G401 (cell line): ENCODE measurements around the gene TCERG1L. TPM values are rescaled to one million over a fixed set of nuclear protein-coding genes. Genes with fewer than 3 reads are reported as not detected.
A peak's percentile ranks its signal among the peaks of the same experiment; 100 is the strongest.
"Not testable (repeated sequence)": the region's sequence is repeated elsewhere in the genome, so short reads cannot be mapped to it uniquely, and the experiment has no call there.

Experiments used
- DNase-seq: peaks from one replicate; pipeline ENCODE4 v3.0.0-alpha.2; 2015; ENCODE audit warnings: low spot score
- in situ Hi-C: cut with HindIII; loops from 2 replicates; pipeline ENCODE4 v1.10.0; 2016; ENCODE audit warnings: low sequenced_read_pairs, mixed read lengths
- total RNA-seq: library from RNA; depleted of rRNA; stranded (reverse); fragments of >200 nt; shearing (Covaris generic); gene quantifications from 2 replicates; pipeline ENCODE4 v1.2.3, GENCODE V29; 2014

Gene TCERG1L
- total RNA-seq, 1 experiment from 2014 or later = not detected

- in situ Hi-C loops = no loop called here
- no peak for DNase-seq
Observed at GRCh38 chr10:131087464-131088215, 223.9 kb downstream of the TCERG1L start.

DNA sequence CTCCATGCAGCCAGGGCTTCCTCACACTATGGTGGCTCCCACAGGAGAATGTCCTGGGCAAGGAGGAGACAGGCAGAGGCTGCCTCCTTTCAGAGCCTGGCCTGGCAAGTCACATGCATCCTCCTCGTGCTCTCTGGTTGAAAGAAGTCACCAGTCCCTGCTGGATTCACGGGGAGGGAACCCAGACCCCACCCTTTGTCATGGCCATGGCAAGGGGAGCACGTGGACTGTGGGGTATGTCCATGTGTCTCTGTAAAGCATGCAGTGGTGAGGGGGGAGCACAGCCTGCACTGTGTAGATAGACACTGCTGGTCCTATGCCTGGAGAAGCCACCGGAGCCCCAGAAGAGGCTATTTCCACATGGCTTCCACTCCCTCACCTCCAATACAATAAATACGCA, 225.0 kb downstream of the TCERG1L start:
- no peak for DNase-seq
- in situ Hi-C loops = no loop called here

DNA sequence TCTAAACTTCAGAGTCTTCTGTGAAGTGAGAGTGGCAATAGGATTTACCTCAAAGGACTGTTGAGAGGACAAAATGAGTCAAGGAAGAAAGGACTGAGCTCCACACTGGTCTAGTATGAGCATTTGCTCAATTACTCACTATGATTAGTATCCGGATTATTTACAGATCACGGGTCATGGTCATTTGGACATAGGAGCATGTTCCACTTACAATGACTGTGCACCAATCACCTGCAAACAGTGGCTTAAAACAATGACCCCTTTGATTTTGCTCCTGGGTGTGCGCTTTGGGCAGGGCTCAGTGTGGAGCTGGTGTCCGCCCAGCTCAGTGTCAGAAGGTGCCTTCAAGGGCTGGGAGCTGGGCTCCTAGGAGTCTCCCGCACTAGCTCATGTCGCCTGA, 225.4 kb downstream of the TCERG1L start:
- in situ Hi-C loops = no loop called here
- no peak for DNase-seq

DNA sequence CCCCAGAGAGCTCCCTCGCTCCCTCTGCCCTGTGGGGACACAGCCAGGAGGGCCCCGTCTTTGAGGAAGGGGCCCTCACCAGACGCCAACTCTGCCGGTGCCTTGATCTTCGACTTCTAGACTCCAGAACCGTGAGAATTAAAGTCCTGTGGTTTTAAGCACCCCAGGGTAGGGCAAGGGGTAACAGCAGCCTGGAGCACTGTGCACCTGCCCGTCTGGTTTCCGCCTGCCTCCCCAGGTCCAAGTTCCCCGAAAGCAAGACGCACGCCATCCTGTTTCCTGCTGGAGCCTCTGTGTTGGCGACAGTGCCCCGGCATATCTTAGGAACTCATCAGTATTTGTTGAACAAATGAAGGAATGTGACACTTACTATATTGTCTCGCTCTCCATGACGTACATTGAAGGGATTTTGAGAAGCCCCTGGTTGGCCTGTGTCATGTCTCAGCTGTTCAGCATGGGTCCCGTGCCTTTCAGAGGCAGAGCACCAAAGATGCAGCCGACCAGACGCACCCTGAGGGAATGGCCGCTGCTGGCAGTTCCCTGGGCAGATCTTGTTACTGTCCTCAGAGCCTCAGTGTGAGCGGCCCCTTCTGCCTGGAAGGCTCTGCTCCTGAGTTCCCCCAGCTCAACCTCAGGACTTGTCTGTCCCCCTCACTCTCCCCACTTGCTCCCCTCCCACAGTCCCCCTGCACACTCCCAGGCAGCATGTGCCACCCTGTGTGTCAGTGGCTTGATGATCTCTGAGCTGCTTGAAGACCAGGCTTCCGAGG, 226.2 kb downstream of the TCERG1L start:
- DNase-seq = no peak
- in situ Hi-C loops = no loop called here

GRCh38 chr10:131084791-131085090, 226.8 kb downstream of the TCERG1L start:
- in situ Hi-C loops = no loop called here
- no peak for DNase-seq

DNA sequence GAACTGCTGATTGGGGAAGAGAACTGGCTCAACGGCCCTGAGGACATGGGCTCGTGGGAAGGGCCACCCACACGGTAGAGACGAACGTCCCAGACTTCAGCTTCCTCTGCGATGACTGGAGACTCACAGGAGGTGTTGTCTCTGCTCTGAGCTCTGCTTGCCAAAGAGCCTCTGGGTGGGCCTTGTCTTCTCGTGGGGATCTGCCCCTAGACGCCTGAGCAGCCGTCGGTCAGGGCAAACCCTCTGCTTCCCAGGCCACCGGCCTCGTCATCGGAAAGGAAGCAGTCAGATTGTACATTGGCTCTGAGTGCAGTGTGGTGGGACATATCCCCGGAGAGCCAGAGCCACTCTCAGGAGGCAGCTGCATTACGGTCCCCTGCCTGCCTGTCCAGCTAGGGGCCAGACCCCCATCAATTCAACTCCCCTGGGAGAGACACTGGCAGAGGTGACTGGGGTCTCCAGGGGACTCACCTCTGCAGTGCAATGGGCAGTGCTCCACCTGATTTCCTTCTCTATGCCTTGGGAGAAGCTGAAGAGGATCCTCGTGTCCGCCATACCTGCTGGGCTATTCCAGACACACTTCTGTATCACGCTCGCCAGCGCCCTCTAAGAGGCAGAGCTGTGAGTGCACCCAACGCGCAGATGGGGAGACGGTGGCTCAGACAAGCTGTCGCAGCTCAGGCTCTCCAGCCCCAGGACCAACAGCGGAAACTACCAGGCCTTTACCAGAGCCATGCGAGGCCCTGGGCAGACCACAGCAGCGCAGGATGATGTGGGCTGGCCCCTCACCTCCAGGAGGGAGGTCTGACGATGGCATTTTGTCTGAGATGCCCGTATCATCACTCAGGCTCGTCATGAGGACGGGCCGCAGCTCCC, 227.4 kb downstream of the TCERG1L start:
- no peak for DNase-seq
- in situ Hi-C loops = no loop called here

DNA sequence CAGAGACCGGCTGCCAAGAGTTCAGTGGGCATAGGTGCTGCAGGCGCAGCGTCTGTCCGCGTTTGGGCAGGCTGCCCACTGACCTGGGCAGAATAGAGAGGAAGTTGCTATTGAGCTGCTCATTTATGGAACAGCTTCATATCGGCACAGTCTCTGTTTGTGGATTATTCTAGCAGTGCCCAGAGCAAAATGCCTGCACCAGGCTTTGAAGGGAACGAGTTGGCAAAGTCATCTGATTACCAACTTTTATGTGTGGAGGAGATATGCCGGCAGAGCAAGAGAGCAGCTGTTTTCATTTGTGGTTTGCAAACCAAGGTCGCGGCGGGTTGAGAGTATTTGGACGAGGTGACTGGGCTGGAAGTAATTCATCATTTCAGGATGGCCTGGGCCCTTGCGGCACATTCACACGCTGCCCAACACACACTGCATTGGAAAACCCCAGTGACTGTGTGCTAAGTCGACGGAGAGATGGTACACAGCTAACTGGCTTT, 228.5 kb downstream of the TCERG1L start:
- in situ Hi-C loops = no loop called here
- DNase-seq = peak; percentile 58

- in situ Hi-C loops = no loop called here
- DNase-seq = no peak
Observed at GRCh38 chr10:131082201-131082850, 229.2 kb downstream of the TCERG1L start.

GRCh38 chr10:131081786-131082185, 229.7 kb downstream of the TCERG1L start:
- DNase-seq = peak; percentile 23
- in situ Hi-C loops = no loop called here

DNA sequence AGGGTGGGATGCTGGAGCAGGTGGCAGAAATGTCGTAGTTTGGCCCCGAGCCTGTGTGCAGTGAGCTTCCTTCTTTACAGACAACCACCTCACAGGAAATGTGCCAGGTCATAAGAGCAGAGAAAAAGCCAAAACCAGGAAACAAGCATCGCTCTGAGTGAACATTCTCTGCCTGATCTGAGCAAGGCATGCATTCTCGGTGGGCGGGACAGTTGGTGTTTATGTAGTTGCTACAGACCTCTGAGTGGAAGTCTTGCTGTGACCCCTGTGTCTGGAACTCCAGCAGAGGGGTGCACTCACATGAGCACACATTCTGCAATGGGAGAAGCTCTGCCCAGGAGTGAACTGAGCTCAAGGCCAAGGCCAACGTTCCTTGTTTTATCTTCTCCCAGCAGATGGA, 230.1 kb downstream of the TCERG1L start:
- in situ Hi-C loops = no loop called here
- peak; percentile 65 for DNase-seq

- DNase-seq = no peak
- in situ Hi-C loops = no loop called here
Observed at GRCh38 chr10:131080571-131080970, 230.9 kb downstream of the TCERG1L start.

- in situ Hi-C loops = no loop called here
- no peak for DNase-seq
Observed at GRCh38 chr10:131079314-131079713, 232.2 kb downstream of the TCERG1L start.

GRCh38 chr10:131078882-131079280, 232.6 kb downstream of the TCERG1L start:
- in situ Hi-C loops, DNase-seq: not testable (repeated sequence)

GRCh38 chr10:131078131-131078881, 233.2 kb downstream of the TCERG1L start:
- in situ Hi-C loops = no loop called here
- DNase-seq = no peak

GRCh38 chr10:131077724-131078123, 233.8 kb downstream of the TCERG1L start:
- in situ Hi-C loops = no loop called here
- DNase-seq = no peak

DNA sequence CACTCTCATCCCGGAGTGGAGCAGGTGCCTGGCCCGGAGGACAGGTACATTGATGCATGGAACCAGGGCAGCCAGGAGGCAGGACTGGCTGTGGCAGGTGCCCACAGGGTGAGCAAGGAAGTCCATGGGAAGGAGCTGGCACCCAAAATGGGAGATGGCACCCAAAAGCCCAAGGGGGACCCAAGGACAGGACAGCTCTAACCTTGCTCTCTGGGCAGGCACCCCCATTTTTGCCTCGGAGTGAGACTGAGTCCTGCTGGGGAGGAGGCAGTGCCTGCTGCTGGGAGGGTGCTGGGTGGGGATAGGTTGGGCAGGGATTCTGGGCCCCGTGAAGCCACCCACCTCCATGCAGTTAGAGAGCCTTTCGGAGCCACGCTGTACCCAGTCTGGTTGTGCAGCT, 234.5 kb downstream of the TCERG1L start:
- in situ Hi-C loops = no loop called here
- DNase-seq = no peak

GRCh38 chr10:131076356-131076755, 235.2 kb downstream of the TCERG1L start:
- DNase-seq = no peak
- in situ Hi-C loops = no loop called here

GRCh38 chr10:131075218-131075770, 236.2 kb downstream of the TCERG1L start:
- no peak for DNase-seq
- in situ Hi-C loops = no loop called here
